Calu3 (cell line): ENCODE results near the gene MDM1. TPM values are rescaled to one million over a fixed set of nuclear protein-coding genes. Genes with fewer than 3 reads are reported as not detected.

Experiments used
- BruUV-seq: library from RNA; stranded (reverse); fragments of 400-500 nt; replicated peaks from 2 replicates; lab custom pipeline; 2021; lab: Mats Ljungman, UMichigan
- CTCF ChIA-PET: fragments of 300-600 bp; sonication (Branson Sonifier 250); formaldehyde crosslinking; loops from one replicate; lab custom pipeline; 2022; ENCODE audit warnings: antibody characterized with exemption; lab: Charles Lee
- DNase-seq: peaks from one replicate; pipeline ENCODE4 v3.0.0; 2022
- H3K27ac Mint-ChIP-seq: one replicate; pipeline ENCODE4 v1.8.0; 2022; ENCODE audit warnings: mixed read lengths; ENCODE audit not compliant: unreplicated experiment
- H3K27me3 Mint-ChIP-seq: one replicate; pipeline ENCODE4 v1.8.0; 2022; ENCODE audit warnings: mixed read lengths; ENCODE audit not compliant: unreplicated experiment
- H3K36me3 Mint-ChIP-seq: one replicate; pipeline ENCODE4 v1.8.0; 2022; ENCODE audit warnings: mild to moderate bottlenecking, moderate library complexity, mixed read lengths; ENCODE audit not compliant: insufficient read depth, unreplicated experiment
- H3K4me1 Mint-ChIP-seq: one replicate; pipeline ENCODE4 v1.8.0; 2022; ENCODE audit warnings: mild to moderate bottlenecking, low read depth, mixed read lengths; ENCODE audit not compliant: unreplicated experiment
- H3K4me3 Mint-ChIP-seq: one replicate; pipeline ENCODE4 v1.8.0; 2022; ENCODE audit warnings: mild to moderate bottlenecking, low read depth, moderate library complexity, mixed read lengths; ENCODE audit not compliant: unreplicated experiment
- H3K9me3 Mint-ChIP-seq: one replicate; pipeline ENCODE4 v1.8.0; 2022; ENCODE audit warnings: low read depth, mixed read lengths; ENCODE audit not compliant: unreplicated experiment
- intact Hi-C: fragments of 100-400 bp; cut with micrococcal nuclease; formaldehyde crosslinking; loops from one replicate; pipeline ENCODE4 v1.10.0; 2022; ENCODE audit not compliant: unreplicated experiment
- total RNA-seq: library from RNA; stranded (reverse); gene quantifications from 2 replicates; pipeline ENCODE4 v1.2.3, GENCODE V29; 2022
- TF ChIP-seq, protein P1 (sequence below): fragments of 200-600 bp; IDR thresholded peaks from one replicate; pipeline ENCODE4 v1.8.0; 2022; ENCODE audit warnings: antibody characterized with exemption; ENCODE audit not compliant: unreplicated experiment

MDM1 gene
- total RNA-seq, 1 experiment from 2014 or later: 22.7 TPM

- CTCF ChIA-PET: no interaction called here
- no peaks in the 10 kb centered on the region for H3K9me3 Mint-ChIP-seq
- H3K4me1 Mint-ChIP-seq: peaks cover 10% of the 10 kb centered on the region
- TF ChIP-seq, protein P1, sequence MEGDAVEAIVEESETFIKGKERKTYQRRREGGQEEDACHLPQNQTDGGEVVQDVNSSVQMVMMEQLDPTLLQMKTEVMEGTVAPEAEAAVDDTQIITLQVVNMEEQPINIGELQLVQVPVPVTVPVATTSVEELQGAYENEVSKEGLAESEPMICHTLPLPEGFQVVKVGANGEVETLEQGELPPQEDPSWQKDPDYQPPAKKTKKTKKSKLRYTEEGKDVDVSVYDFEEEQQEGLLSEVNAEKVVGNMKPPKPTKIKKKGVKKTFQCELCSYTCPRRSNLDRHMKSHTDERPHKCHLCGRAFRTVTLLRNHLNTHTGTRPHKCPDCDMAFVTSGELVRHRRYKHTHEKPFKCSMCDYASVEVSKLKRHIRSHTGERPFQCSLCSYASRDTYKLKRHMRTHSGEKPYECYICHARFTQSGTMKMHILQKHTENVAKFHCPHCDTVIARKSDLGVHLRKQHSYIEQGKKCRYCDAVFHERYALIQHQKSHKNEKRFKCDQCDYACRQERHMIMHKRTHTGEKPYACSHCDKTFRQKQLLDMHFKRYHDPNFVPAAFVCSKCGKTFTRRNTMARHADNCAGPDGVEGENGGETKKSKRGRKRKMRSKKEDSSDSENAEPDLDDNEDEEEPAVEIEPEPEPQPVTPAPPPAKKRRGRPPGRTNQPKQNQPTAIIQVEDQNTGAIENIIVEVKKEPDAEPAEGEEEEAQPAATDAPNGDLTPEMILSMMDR: no peak
- no peak overlapping the region for H3K27ac Mint-ChIP-seq
- H3K27me3 Mint-ChIP-seq: peaks cover 13% of the 10 kb centered on the region
- intact Hi-C loops: no loop called here
- no peaks in the 10 kb centered on the region for H3K36me3 Mint-ChIP-seq
- BruUV-seq: no TSS peak
- no peak overlapping the region for H3K4me3 Mint-ChIP-seq
- no peak for DNase-seq
These were observed 38.5 kb upstream of the MDM1 start for GRCh38 chr12:68370667-68371066.

DNA sequence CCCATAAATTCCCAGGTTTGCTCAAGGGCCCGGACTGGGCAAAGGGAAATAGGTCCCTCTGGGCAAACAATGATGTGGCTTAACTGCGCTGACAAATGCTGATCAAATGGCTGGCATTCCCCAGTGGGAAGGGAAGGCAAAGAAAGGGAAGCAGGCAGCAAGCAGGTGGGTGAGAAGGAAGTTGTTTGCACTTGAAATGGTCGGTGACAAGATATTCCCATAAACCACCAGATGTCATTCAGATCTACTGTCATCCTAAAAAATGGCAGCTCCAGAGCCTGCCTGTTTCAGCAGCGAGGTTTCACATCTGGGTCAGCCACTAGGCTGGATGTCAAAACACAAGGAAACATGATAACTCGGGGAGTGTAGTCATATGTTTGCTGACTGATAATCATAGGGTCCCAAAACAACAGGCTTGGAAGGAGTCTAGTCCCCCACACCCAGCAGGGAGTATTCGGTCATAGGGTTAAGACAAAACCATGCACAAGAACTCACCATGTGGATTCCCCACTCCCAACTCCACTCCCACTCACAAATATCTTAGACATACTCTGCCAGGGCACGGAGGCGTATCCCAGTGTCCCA, 37.9 kb upstream of the MDM1 start:
- H3K27me3 Mint-ChIP-seq: peaks cover 13% of the 10 kb centered on the region
- no peak overlapping the region for H3K4me3 Mint-ChIP-seq
- H3K36me3 Mint-ChIP-seq: no peaks in the 10 kb centered on the region
- no peak for DNase-seq
- H3K9me3 Mint-ChIP-seq: no peaks in the 10 kb centered on the region
- TF ChIP-seq, protein P1: no peak
- intact Hi-C loops: no loop called here
- no peak overlapping the region for H3K27ac Mint-ChIP-seq
- CTCF ChIA-PET: no interaction called here
- peaks cover 14% of the 10 kb centered on the region for H3K4me1 Mint-ChIP-seq
- no TSS peak for BruUV-seq

GRCh38 chr12:68368327-68368726, 36.2 kb upstream of the MDM1 start:
- H3K4me3 Mint-ChIP-seq: no peak overlapping the region
- no TSS peak for BruUV-seq
- H3K27ac Mint-ChIP-seq: no peak overlapping the region
- no peaks in the 10 kb centered on the region for H3K36me3 Mint-ChIP-seq
- TF ChIP-seq, protein P1: no peak
- H3K4me1 Mint-ChIP-seq: peaks cover 18% of the 10 kb centered on the region
- peaks cover 12% of the 10 kb centered on the region for H3K27me3 Mint-ChIP-seq
- CTCF ChIA-PET: no interaction called here
- H3K9me3 Mint-ChIP-seq: no peaks in the 10 kb centered on the region
- no peak for DNase-seq
- intact Hi-C loops: no loop called here

DNA sequence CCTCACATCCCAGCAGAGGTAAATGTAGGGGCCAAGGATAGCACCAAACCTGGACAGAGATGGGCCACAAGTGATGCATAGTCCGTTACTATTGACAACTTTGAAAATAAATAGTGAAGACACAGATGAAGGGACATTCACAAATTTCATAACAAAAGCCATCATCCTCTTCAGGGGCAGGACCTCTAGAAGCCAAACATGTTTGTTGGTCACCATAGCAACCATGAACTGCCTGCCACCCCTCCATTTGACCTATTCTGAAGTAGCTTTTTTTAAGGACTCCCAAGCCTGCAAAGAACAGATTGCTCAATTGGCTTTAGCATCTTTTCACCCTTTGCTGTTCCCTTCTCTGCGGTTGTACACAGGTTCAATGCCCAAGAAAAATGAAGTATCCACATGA, 35.7 kb upstream of the MDM1 start:
- no peaks in the 10 kb centered on the region for H3K9me3 Mint-ChIP-seq
- no peak overlapping the region for H3K27ac Mint-ChIP-seq
- H3K36me3 Mint-ChIP-seq: no peaks in the 10 kb centered on the region
- H3K27me3 Mint-ChIP-seq: peaks cover 8% of the 10 kb centered on the region
- no peak overlapping the region for H3K4me3 Mint-ChIP-seq
- peaks cover 18% of the 10 kb centered on the region for H3K4me1 Mint-ChIP-seq
- CTCF ChIA-PET: no interaction called here
- TF ChIP-seq, protein P1: no peak
- DNase-seq: no peak
- intact Hi-C loops: no loop called here
- BruUV-seq: no TSS peak
